Brain microvascular endothelial cell (primary cell): ENCODE results near the gene SPAG17.
"Not testable (repeated sequence)": the region's sequence is repeated elsewhere in the genome, so short reads cannot be mapped to it uniquely, and the experiment has no call there.

Source experiments
- DNase-seq: peaks from one replicate; pipeline ENCODE4 v3.0.0-alpha.2; 2020
- H3K27ac ChIP-seq: fragments of 250-450 bp; sonication (Bioruptor Pico); 2 replicates; pipeline ENCODE4 v1.5.1; 2020; ENCODE audit warnings: mild to moderate bottlenecking, moderate library complexity
- H3K27me3 ChIP-seq: fragments of 250-450 bp; sonication (Bioruptor Pico); replicated peaks from 2 replicates; pipeline ENCODE4 v1.5.1; 2020; ENCODE audit warnings: mild to moderate bottlenecking
- H3K36me3 ChIP-seq: fragments of 250-450 bp; sonication (Bioruptor Pico); replicated peaks from 2 replicates; pipeline ENCODE4 v1.5.1; 2020; ENCODE audit warnings: mild to moderate bottlenecking
- H3K4me3 ChIP-seq: 2 replicates; pipeline ENCODE4 v1.5.1; 2011; ENCODE audit warnings: low read depth, mild to moderate bottlenecking, control low read depth, low read length, moderate library complexity
- in situ Hi-C: cut with HindIII; loops from 2 replicates; pipeline ENCODE4 v1.10.0; 2017; ENCODE audit warnings: low sequenced_read_pairs, low pct_ligation_motif_present
- TF ChIP-seq, protein P1 (sequence below): IDR thresholded peaks from 2 replicates; pipeline ENCODE4 v1.5.1; 2011; ENCODE audit warnings: low read depth, mild to moderate bottlenecking, moderate library complexity, low read length, control low read depth, inconsistent platforms; ENCODE audit errors: missing control alignments

SPAG17 gene

GRCh38 chr1:117925981-117926380 lies 259.0 kb downstream of the SPAG17 start:
- TF ChIP-seq, protein P1, sequence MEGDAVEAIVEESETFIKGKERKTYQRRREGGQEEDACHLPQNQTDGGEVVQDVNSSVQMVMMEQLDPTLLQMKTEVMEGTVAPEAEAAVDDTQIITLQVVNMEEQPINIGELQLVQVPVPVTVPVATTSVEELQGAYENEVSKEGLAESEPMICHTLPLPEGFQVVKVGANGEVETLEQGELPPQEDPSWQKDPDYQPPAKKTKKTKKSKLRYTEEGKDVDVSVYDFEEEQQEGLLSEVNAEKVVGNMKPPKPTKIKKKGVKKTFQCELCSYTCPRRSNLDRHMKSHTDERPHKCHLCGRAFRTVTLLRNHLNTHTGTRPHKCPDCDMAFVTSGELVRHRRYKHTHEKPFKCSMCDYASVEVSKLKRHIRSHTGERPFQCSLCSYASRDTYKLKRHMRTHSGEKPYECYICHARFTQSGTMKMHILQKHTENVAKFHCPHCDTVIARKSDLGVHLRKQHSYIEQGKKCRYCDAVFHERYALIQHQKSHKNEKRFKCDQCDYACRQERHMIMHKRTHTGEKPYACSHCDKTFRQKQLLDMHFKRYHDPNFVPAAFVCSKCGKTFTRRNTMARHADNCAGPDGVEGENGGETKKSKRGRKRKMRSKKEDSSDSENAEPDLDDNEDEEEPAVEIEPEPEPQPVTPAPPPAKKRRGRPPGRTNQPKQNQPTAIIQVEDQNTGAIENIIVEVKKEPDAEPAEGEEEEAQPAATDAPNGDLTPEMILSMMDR, result no peak
- in situ Hi-C loops, result no loop called here
- no peak overlapping the region for H3K4me3 ChIP-seq
- no peak for DNase-seq
- H3K27me3 ChIP-seq, result no peaks in the 10 kb centered on the region
- no peak overlapping the region for H3K27ac ChIP-seq
- no peaks in the 10 kb centered on the region for H3K36me3 ChIP-seq

- H3K27me3 ChIP-seq, in situ Hi-C loops, DNase-seq, H3K36me3 ChIP-seq, H3K27ac ChIP-seq, H3K4me3 ChIP-seq: not testable (repeated sequence)
Measured at GRCh38 chr1:117922717-117923116, 262.3 kb downstream of the SPAG17 start.

GRCh38 chr1:117921991-117922390 lies 263.0 kb downstream of the SPAG17 start:
- TF ChIP-seq, protein P1, result no peak
- H3K36me3 ChIP-seq, result peaks cover 5% of the 10 kb centered on the region
- no peak overlapping the region for H3K27ac ChIP-seq
- in situ Hi-C loops, result no loop called here
- no peak for DNase-seq
- no peak overlapping the region for H3K4me3 ChIP-seq
- H3K27me3 ChIP-seq, result no peaks in the 10 kb centered on the region

- Histone ChIP-seq H3K27me3 (no peaks in the 10 kb centered on the region), H3K36me3 (peaks cover 7% of the 10 kb centered on the region), H3K27ac (no peak overlapping the region), H3K4me3 (no peak overlapping the region)
- DNase-seq, result no peak
- TF ChIP-seq, protein P1, result no peak
- in situ Hi-C loops, result no loop called here
Measured at GRCh38 chr1:117919376-117919775, 265.7 kb downstream of the SPAG17 start.

- DNase-seq, result no peak
- peaks cover 13% of the 10 kb centered on the region for H3K36me3 ChIP-seq
- no peaks in the 10 kb centered on the region for H3K27me3 ChIP-seq
- TF ChIP-seq, protein P1, result no peak
- in situ Hi-C loops, result no loop called here
- no peak overlapping the region for H3K27ac ChIP-seq
- no peak overlapping the region for H3K4me3 ChIP-seq
Measured at GRCh38 chr1:117911051-117911450, 274.0 kb downstream of the SPAG17 start.

- Histone ChIP-seq H3K27me3 (no peaks in the 10 kb centered on the region), H3K36me3 (peaks cover 1% of the 10 kb centered on the region), H3K27ac (no peak overlapping the region), H3K4me3 (no peak overlapping the region)
- DNase-seq, result no peak
- TF ChIP-seq, protein P1, result no peak
- in situ Hi-C loops, result no loop called here
Measured at GRCh38 chr1:117905019-117905418, 280.0 kb downstream of the SPAG17 start.
